22Rv1 (cell line): ENCODE data around the gene DNAJB8.

Experiments used
- CTCF ChIP-seq: fragments of 450-650 bp; IDR thresholded peaks from 2 replicates; pipeline ENCODE4 v1.5.1; 2017; ENCODE audit warnings: mild to moderate bottlenecking
- ZFX ChIP-seq: fragments of 450-650 bp; IDR thresholded peaks from 2 replicates; pipeline ENCODE4 v1.6.1; 2017; ENCODE audit warnings: antibody characterized with exemption, borderline replicate concordance

GRCh38 chr3:128503751-128504532 is 37.3 kb upstream of the DNAJB8 start:
- TF ChIP-seq CTCF (no peak), ZFX (no peak)
